Thoracic aorta (tissue), 2 donors: Measurements from ENCODE around the gene DSCAM. TPM values are rescaled to one million over a fixed set of nuclear protein-coding genes. Genes with fewer than 3 reads are reported as not detected.

Experiments
- ATAC-seq: fragments of 150-250 bp; one replicate; pipeline ENCODE4 v1.8.0; 2017; ENCODE audit warnings: low read depth; ENCODE audit not compliant: insufficient number of reproducible peaks, low FRiP score
- DNase-seq: peaks from one replicate; pipeline ENCODE4 v3.0.0-alpha.2; 2020; ENCODE audit warnings: low spot score
- H3K27ac ChIP-seq, 2 donors: fragments of 200-600 bp; sonication (generic); 1 replicate in 1 of 2; 2 replicates in 1 of 2; pipeline ENCODE4 v1.5.1; 2016; ENCODE audit warnings: mild to moderate bottlenecking in 2 of 2, moderate library complexity in 2 of 2
- H3K27me3 ChIP-seq: fragments of 200-600 bp; sonication (generic); replicated peaks from 2 replicates; pipeline ENCODE4 v1.6.0; 2016; ENCODE audit warnings: mild to moderate bottlenecking; ENCODE audit not compliant: insufficient read depth
- H3K36me3 ChIP-seq: fragments of 200-600 bp; sonication (generic); one replicate; pipeline ENCODE4 v1.5.1; 2016
- H3K4me1 ChIP-seq, 2 donors: fragments of 200-600 bp; sonication (generic); 1 replicate in 1 of 2; 2 replicates in 1 of 2; pipeline versions ENCODE4 v1.5.1 to v1.6.0; 2016; ENCODE audit warnings: low read depth in 2 of 2, mild to moderate bottlenecking in 1 of 2; ENCODE audit not compliant: control insufficient read depth in 1 of 2
- H3K4me3 ChIP-seq: fragments of 200-600 bp; sonication (generic); 2 replicates; pipeline ENCODE4 v1.5.1; 2016; ENCODE audit warnings: mild to moderate bottlenecking
- H3K9me3 ChIP-seq: fragments of 200-600 bp; sonication (generic); 2 replicates; pipeline ENCODE4 v1.5.1; 2016
- CTCF ChIP-seq: fragments of 200-600 bp; sonication (generic); IDR thresholded peaks from one replicate; pipeline ENCODE4 v1.5.1; 2019; ENCODE audit warnings: antibody characterized with exemption
- total RNA-seq, 2 donors: library from RNA; depleted of rRNA; stranded (reverse); fragments of >200 nt; gene quantifications; one replicate each; pipeline versions ENCODE4 v1.1.0 to v1.2.3, GENCODE V29; 2016

Gene DSCAM
- total RNA-seq, 2 donors from 2014 or later = not detected

GRCh38 chr21:40146216-40146837, 700.6 kb downstream of the DSCAM start:
- DNase-seq (no peak), ATAC-seq (no peak)
- H3K27me3 ChIP-seq = no peaks in the 10 kb centered on the region
- no peak overlapping the region for H3K27ac ChIP-seq
- no peaks in the 10 kb centered on the region for H3K4me1 ChIP-seq
- no peak for TF ChIP-seq CTCF
- H3K4me3 ChIP-seq = no peak overlapping the region
- no peaks in the 10 kb centered on the region for H3K9me3 ChIP-seq
- no peaks in the 10 kb centered on the region for H3K36me3 ChIP-seq

- Histone ChIP-seq H3K27ac (no peak overlapping the region), H3K36me3 (no peaks in the 10 kb centered on the region), H3K4me3 (no peak overlapping the region), H3K4me1 (no peaks in the 10 kb centered on the region), H3K27me3 (no peaks in the 10 kb centered on the region), H3K9me3 (no peaks in the 10 kb centered on the region)
- peak; percentile 63 for TF ChIP-seq CTCF
- ATAC-seq (no peak), DNase-seq (no peak)
Observed at GRCh38 chr21:40143822-40144525, 703.0 kb downstream of the DSCAM start.

GRCh38 chr21:40141621-40142020, 705.3 kb downstream of the DSCAM start:
- no peak for ATAC-seq
- Histone ChIP-seq H3K27me3 (no peaks in the 10 kb centered on the region), H3K9me3 (no peaks in the 10 kb centered on the region), H3K27ac (no peak overlapping the region), H3K4me1 (no peaks in the 10 kb centered on the region), H3K4me3 (no peak overlapping the region), H3K36me3 (no peaks in the 10 kb centered on the region)
- no peak for TF ChIP-seq CTCF
- DNase-seq = no peak

- no peak for DNase-seq
- no peak for TF ChIP-seq CTCF
- no peaks in the 10 kb centered on the region for H3K36me3 ChIP-seq
- H3K27me3 ChIP-seq = no peaks in the 10 kb centered on the region
- ATAC-seq = no peak
- no peak overlapping the region for H3K27ac ChIP-seq
- no peak overlapping the region for H3K4me3 ChIP-seq
- H3K9me3 ChIP-seq = no peaks in the 10 kb centered on the region
- no peaks in the 10 kb centered on the region for H3K4me1 ChIP-seq
Observed at GRCh38 chr21:40140675-40141074, 706.3 kb downstream of the DSCAM start.

GRCh38 chr21:40139636-40140035, 707.3 kb downstream of the DSCAM start:
- no peak for TF ChIP-seq CTCF
- no peak for ATAC-seq

More at GRCh38 chr21:40139636-40140035, 707.3 kb downstream of the DSCAM start:
- H3K27ac ChIP-seq = no peak overlapping the region
- H3K36me3 ChIP-seq = no peaks in the 10 kb centered on the region
- no peak for DNase-seq
- no peaks in the 10 kb centered on the region for H3K4me1 ChIP-seq
- H3K4me3 ChIP-seq = no peak overlapping the region
- no peaks in the 10 kb centered on the region for H3K9me3 ChIP-seq
- no peaks in the 10 kb centered on the region for H3K27me3 ChIP-seq
